Neural cell (in vitro differentiated cells): Measurements from ENCODE around the gene GPX3. TPM values are rescaled to one million over a fixed set of nuclear protein-coding genes. Genes with fewer than 3 reads are reported as not detected.

Source experiments
- H2AFZ ChIP-seq: fragments of 200-600, 300-800 bp; sonication (generic), shearing (Covaris generic); 2 replicates; pipeline ENCODE4 v1.6.0; 2014; ENCODE audit warnings: low read depth, mild to moderate bottlenecking, antibody characterized with exemption, low read length, moderate library complexity
- H3F3A ChIP-seq: fragments of 200-600 bp; shearing (Covaris generic); 2 replicates; pipeline ENCODE4 v1.6.1; 2016; ENCODE audit warnings: mild to moderate bottlenecking, moderate library complexity, mixed read lengths, antibody characterized with exemption, low read length; ENCODE audit not compliant: insufficient read depth, poor library complexity, severe bottlenecking
- H3K27ac ChIP-seq: fragments of 200-600, 300-800 bp; sonication (generic), shearing (Covaris generic); 2 replicates; pipeline ENCODE4 v1.5.1; 2014; ENCODE audit warnings: mild to moderate bottlenecking, low read length, moderate library complexity
- H3K27me3 ChIP-seq: fragments of 300-800, 200-600 bp; sonication (generic), shearing (Covaris generic); 2 replicates; pipeline ENCODE4 v1.6.0; 2014; ENCODE audit warnings: mild to moderate bottlenecking, low read depth, low read length, moderate library complexity; ENCODE audit not compliant: insufficient read depth
- H3K36me3 ChIP-seq: fragments of 300-800, 200-600 bp; sonication (generic), shearing (Covaris generic); 2 replicates; pipeline ENCODE4 v1.5.1; 2014; ENCODE audit warnings: mild to moderate bottlenecking, antibody characterized with exemption, low read length, moderate library complexity; ENCODE audit not compliant: insufficient read depth
- H3K4me2 ChIP-seq: fragments of 300-800, 200-600 bp; sonication (generic), shearing (Covaris generic); 2 replicates; pipeline ENCODE4 v1.6.0; 2014; ENCODE audit warnings: mild to moderate bottlenecking, low read length
- H3K4me3 ChIP-seq: fragments of 300-800, 200-600 bp; sonication (generic), shearing (Covaris generic); 2 replicates; pipeline ENCODE4 v1.5.1; 2014; ENCODE audit warnings: mild to moderate bottlenecking, low read length, moderate library complexity
- H3K79me2 ChIP-seq: fragments of 200-600 bp; shearing (Covaris generic); replicated peaks from 2 replicates; pipeline ENCODE4 v1.6.0; 2014; ENCODE audit warnings: mild to moderate bottlenecking, low read length, moderate library complexity; ENCODE audit not compliant: insufficient read depth
- H3K9ac ChIP-seq: fragments of 300-800, 200-600 bp; sonication (generic), shearing (Covaris generic); 2 replicates; pipeline ENCODE4 v1.6.1; 2016; ENCODE audit warnings: mild to moderate bottlenecking, low read length, mixed read lengths
- H3K9me2 ChIP-seq: fragments of 200-600 bp; shearing (Covaris generic); 2 replicates; pipeline ENCODE4 v1.6.1; 2016; ENCODE audit warnings: mild to moderate bottlenecking, low read length, mixed read lengths; ENCODE audit not compliant: insufficient read depth
- H3K9me3 ChIP-seq: fragments of 200-600, 300-800 bp; sonication (generic), shearing (Covaris generic); 2 replicates; pipeline ENCODE4 v1.6.1; 2016; ENCODE audit warnings: mild to moderate bottlenecking, mixed run types, low read length, moderate library complexity, mixed read lengths
- H4K20me1 ChIP-seq: fragments of 200-600 bp; shearing (Covaris generic); 2 replicates; pipeline ENCODE4 v1.6.1; 2016; ENCODE audit warnings: mild to moderate bottlenecking, mixed run types; ENCODE audit not compliant: insufficient read depth
- CTCF ChIP-seq: fragments of 450-650 bp; IDR thresholded peaks from 2 replicates; pipeline ENCODE4 v1.5.1; 2014; ENCODE audit warnings: antibody characterized with exemption, mild to moderate bottlenecking, moderate library complexity; ENCODE audit not compliant: poor library complexity, severe bottlenecking
- EP300 ChIP-seq: fragments of 450-650 bp; conservative IDR thresholded peaks from 2 replicates; pipeline ENCODE4 v1.6.1; 2014; ENCODE audit warnings: antibody characterized with exemption, mild to moderate bottlenecking, moderate library complexity; ENCODE audit not compliant: poor library complexity, severe bottlenecking
- EZH2 ChIP-seq: fragments of 200-600, 300-800 bp; shearing (Covaris generic), sonication (generic); IDR thresholded peaks from 2 replicates; pipeline ENCODE4 v1.6.1; 2014; ENCODE audit warnings: antibody characterized with exemption, low read length, borderline replicate concordance, mild to moderate bottlenecking; ENCODE audit not compliant: insufficient read depth, poor library complexity, severe bottlenecking
- MXI1 ChIP-seq: fragments of 450-650 bp; conservative IDR thresholded peaks from 2 replicates; pipeline ENCODE4 v1.6.1; 2014; ENCODE audit warnings: antibody characterized with exemption, mild to moderate bottlenecking; ENCODE audit not compliant: poor library complexity, severe bottlenecking
- POLR2AphosphoS5 ChIP-seq: IDR thresholded peaks from 2 replicates; pipeline ENCODE4 v1.6.1; 2012
- RAD21 ChIP-seq: fragments of 450-650 bp; conservative IDR thresholded peaks from 2 replicates; pipeline ENCODE4 v1.6.1; 2014; ENCODE audit warnings: antibody characterized with exemption, mild to moderate bottlenecking, moderate library complexity
- SMC3 ChIP-seq: fragments of 450-650 bp; conservative IDR thresholded peaks from 2 replicates; pipeline ENCODE4 v1.6.1; 2014; ENCODE audit warnings: antibody characterized with exemption, mild to moderate bottlenecking, moderate library complexity; ENCODE audit not compliant: poor library complexity
- TAF1 ChIP-seq: IDR thresholded peaks from 2 replicates; pipeline ENCODE4 v1.6.1; 2012; ENCODE audit warnings: low read depth
- polyA minus RNA-seq: library from RNA; depleted of rRNA, polyadenylated mRNA; stranded (reverse); fragments of >200 nt; gene quantifications from 2 replicates; pipeline ENCODE4 v1.2.3, GENCODE V29; 2014
- polyA plus RNA-seq: library from polyadenylated mRNA; depleted of rRNA; stranded (reverse); fragments of >200 nt; gene quantifications from 2 replicates; pipeline ENCODE4 v1.2.3, GENCODE V29; 2014
- TF ChIP-seq, protein P1 (sequence below): IDR thresholded peaks from 2 replicates; pipeline ENCODE4 v1.6.1; 2012; ENCODE audit warnings: borderline replicate concordance

Gene GPX3
- polyA plus RNA-seq (4.0 and 5.1 TPM in 2 replicates), polyA minus RNA-seq (3.2 and 5.2 TPM in 2 replicates)

DNA sequence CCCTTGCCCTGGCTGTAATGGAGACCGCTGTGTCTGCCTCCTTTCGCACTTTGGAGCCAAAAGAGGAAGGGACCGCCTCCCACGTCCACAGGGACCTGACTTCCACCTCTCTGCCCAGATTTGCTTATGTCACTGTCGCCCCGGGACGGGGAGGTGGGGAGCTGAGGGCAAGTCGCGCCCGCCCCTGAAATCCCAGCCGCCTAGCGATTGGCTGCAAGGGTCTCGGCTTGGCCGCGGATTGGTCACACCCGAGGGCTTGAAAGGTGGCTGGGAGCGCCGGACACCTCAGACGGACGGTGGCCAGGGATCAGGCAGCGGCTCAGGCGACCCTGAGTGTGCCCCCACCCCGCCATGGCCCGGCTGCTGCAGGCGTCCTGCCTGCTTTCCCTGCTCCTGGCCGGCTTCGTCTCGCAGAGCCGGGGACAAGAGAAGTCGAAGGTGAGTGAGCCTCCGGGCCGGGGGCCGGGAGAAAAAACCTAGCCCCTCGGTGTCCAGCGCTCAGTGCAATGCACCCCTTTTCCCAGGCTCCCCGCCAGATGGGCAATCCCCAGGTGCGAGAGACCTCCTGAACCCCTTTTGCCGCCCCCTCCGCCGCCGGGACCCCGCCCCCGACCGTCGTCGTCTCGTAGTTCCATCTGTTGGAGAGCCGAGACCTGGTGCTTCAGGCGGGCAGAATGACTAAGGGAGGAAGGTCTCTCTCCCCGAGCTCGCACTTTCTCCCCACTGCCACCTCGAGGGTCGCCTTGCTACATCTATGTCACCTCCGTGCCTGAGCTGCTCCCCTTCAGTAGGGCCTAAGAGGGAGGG lies at the start of gene GPX3:
TSS of gene GPX3 (plus strand) at position 288 of the 807 bp plus-strand sequence. CDS start at position 352, 64 bp downstream.
- no peaks in the 10 kb centered on the region for H3K36me3 ChIP-seq
- no peaks in the 10 kb centered on the region for H4K20me1 ChIP-seq
- TF ChIP-seq RAD21 (no peak), TAF1 (no peak), CTCF (no peak), EP300 (no peak), MXI1 (no peak)
- TF ChIP-seq, protein P1, sequence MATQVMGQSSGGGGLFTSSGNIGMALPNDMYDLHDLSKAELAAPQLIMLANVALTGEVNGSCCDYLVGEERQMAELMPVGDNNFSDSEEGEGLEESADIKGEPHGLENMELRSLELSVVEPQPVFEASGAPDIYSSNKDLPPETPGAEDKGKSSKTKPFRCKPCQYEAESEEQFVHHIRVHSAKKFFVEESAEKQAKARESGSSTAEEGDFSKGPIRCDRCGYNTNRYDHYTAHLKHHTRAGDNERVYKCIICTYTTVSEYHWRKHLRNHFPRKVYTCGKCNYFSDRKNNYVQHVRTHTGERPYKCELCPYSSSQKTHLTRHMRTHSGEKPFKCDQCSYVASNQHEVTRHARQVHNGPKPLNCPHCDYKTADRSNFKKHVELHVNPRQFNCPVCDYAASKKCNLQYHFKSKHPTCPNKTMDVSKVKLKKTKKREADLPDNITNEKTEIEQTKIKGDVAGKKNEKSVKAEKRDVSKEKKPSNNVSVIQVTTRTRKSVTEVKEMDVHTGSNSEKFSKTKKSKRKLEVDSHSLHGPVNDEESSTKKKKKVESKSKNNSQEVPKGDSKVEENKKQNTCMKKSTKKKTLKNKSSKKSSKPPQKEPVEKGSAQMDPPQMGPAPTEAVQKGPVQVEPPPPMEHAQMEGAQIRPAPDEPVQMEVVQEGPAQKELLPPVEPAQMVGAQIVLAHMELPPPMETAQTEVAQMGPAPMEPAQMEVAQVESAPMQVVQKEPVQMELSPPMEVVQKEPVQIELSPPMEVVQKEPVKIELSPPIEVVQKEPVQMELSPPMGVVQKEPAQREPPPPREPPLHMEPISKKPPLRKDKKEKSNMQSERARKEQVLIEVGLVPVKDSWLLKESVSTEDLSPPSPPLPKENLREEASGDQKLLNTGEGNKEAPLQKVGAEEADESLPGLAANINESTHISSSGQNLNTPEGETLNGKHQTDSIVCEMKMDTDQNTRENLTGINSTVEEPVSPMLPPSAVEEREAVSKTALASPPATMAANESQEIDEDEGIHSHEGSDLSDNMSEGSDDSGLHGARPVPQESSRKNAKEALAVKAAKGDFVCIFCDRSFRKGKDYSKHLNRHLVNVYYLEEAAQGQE: peak; percentile 28
- H3K9me3 ChIP-seq: no peaks in the 10 kb centered on the region
- peak within 1 kb of the TSS; percentile 60 for H2AFZ ChIP-seq
- peaks cover 11% of the 10 kb centered on the region for H3K27me3 ChIP-seq
- no peaks in the 10 kb centered on the region for H3K79me2 ChIP-seq
- H3F3A ChIP-seq: no peaks in the 10 kb centered on the region
- peak within 1 kb of the TSS; percentile 39 for H3K4me2 ChIP-seq
- H3K4me3 ChIP-seq: peak within 1 kb of the TSS; percentile 85
- H3K27ac ChIP-seq: no peak within 1 kb of the TSS
- peak within 1 kb of the TSS; percentile 62 for H3K9ac ChIP-seq
- H3K9me2 ChIP-seq: no peaks in the 10 kb centered on the region

DNA sequence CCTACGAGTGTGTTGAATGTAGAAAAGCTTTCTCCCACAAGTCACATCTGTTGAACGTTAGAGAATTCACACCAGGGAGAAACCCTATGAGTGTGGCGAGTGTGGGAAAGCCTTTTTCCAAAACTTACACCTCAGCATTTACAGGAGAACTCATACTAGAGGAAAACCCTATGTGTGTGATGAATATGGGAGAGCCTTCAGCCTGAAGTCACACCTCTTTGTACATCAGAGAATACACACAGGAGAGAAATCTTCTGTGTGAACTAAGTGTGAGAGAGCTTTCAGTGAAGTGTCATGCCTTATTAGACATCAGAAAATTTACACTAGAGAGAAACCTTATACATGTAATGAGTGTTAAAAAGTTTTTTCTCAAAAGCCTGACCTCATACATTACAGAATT lies 41.8 kb upstream of the GPX3 start:
- no peaks in the 10 kb centered on the region for H3K36me3 ChIP-seq
- no peak overlapping the region for H3K9ac ChIP-seq
- TF ChIP-seq TAF1: no peak
- TF ChIP-seq RAD21: no peak
- TF ChIP-seq, protein P1: no peak
- TF ChIP-seq EZH2: no peak
- TF ChIP-seq MXI1: no peak
- no peak for TF ChIP-seq EP300
- TF ChIP-seq POLR2AphosphoS5: no peak
- no peak for TF ChIP-seq SMC3
- TF ChIP-seq CTCF: no peak

More for the DNA sequence above, 41.8 kb upstream of the GPX3 start:
- Histone ChIP-seq H3K79me2 (no peaks in the 10 kb centered on the region), H3K4me3 (no peak overlapping the region), H3K27ac (no peak overlapping the region), H2AFZ (no peak overlapping the region), H3F3A (no peaks in the 10 kb centered on the region), H4K20me1 (no peaks in the 10 kb centered on the region), H3K4me2 (no peak overlapping the region), H3K9me3 (no peaks in the 10 kb centered on the region), H3K9me2 (no peaks in the 10 kb centered on the region), H3K27me3 (no peaks in the 10 kb centered on the region)
